ENCODE measurements around the gene GAL3ST2.
A peak's percentile ranks its signal among the peaks of the same experiment; 100 is the strongest.
"Not testable (repeated sequence)": the region's sequence is repeated elsewhere in the genome, so short reads cannot be mapped to it uniquely, and the experiment has no call there.

GAL3ST2 gene

DNA sequence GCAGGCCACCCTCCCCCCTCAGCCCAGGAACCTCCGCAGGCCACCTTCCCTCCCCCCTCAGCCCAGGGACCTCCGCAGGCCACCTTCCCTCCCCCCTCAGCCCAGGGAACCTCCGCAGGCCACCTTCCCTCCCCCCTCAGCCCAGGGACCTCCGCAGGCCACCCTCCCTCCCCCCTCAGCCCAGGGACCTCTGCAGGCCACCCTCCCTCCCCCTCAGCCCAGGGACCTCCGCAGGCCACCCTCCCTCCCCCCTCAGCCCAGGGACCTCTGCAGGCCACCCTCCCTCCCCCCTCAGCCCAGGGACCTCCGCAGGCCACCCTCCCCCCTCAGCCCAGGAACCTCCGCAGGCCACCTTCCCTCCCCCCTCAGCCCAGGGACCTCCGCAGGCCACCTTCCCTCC, 29.6 kb downstream of the GAL3ST2 start:
- DNase-seq: not testable (repeated sequence)

DNA sequence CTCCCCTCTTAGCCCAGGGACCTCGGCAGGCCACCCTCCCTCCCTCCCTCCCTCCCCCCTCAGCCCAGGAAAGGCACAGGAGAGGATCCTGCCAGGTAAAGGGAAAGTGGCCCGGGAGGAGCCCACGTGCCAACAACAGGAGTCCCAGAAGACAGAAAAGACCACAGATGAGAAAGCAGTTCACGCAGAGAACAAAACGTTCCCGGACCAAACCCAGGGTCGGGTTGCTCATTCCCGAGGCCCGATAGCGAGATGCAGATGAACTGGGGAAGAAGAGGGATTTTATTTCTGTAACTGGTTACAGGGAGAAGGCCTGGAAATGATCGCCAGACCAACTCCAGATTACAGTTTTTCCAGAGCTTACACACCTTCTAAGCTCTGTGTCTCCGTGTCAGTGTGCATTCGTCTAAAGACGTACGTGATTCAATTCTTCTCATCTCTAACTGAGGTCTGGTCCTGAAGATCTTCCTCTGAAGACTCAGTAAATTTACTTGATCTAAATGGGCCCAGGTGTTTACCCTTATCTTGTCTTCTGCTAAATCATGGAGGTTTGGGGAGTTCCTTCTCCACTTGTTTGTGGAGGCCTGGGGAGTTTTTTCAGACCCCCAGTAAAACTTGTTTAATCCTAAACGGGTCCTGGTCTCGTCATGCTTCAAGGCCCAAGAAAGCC, 31.6 kb downstream of the GAL3ST2 start:
- DNase-seq: no peak

DNA sequence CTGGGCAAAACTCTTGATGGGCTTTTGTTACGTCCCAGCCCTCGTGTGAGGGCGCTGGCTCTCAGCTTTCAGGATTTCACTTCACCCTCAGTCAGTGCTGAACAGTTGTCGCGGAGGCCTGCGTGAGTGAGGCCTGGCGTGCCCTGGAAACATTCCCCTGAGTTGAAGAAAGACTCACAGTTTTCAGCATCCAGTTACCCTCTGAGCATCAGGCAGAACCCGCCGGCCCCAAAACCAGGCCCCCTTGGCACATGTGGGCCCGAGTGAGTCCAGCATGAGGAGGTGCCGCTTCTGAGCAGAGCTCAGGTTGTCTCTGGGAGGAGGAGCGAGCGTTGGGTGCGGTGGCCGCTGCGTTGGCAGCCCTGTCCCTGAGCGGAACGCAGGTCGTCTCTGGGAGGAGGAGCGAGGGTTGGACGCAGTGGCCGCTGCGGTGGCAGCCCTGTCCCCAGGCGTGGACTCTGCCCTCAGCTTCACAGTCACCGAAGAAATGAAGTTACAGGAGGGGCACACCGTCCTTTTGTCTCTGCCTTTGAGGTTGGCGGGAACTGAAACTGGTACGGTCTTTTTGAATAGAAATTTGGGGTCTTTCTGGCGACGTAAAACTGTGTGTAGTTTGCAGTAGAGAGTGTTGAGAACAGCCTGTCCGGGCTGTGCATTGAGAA, 32.2 kb downstream of the GAL3ST2 start, which contains the start of gene NEU4:
TSS of gene NEU4 (plus strand) at position 473 of the 662 bp plus-strand sequence. CDS start 5,292 bp downstream, outside the sequence.
- DNase-seq: peak in 3 of 51 donors; percentile 6 to 37 (median 19)

DNA sequence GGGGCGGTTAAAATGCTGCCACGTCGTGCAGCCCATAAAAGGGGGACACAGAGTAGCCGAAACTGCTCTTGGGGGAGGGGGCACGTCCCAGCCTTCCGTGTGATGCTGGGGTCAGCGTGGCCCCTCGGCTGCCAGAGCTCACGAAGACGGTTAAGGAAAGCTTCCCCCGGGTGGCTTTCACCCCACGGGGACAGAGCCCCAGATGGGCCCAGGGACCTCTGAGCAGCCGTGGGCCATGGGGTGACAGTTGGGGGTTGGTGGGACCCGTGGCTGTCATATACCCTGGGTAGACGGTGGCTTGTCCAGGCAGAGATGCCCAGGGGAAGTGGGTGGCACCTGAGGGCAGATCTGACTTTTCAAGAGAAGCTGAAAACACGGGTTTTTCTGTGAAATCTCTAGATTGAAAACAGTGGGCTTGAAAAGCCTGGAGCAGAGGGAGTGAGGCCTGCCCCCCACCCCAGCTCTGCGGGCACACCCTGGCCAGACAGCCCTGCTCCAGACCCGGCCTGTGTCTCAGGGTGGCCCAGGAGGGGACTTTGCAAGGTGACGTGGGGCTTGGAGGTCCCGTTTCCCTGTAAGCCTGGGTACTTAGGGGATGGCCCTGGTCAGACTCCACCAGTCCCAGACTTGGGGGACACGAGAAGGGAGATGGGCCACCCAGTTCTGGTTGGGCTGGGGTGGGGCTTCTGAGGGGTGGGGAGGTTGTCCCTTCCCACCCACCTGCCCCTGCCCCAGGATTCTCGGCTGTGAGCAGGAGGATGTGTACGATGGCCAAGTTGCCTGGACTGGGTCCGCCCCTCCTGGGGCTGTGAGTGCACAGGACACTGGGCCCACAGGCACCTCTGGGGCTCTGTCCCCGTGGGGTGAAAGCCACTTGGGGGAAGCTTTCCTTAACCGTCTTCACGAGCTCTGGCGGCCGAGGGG, 33.0 kb downstream of the GAL3ST2 start:
- DNase-seq: no peak

DNA sequence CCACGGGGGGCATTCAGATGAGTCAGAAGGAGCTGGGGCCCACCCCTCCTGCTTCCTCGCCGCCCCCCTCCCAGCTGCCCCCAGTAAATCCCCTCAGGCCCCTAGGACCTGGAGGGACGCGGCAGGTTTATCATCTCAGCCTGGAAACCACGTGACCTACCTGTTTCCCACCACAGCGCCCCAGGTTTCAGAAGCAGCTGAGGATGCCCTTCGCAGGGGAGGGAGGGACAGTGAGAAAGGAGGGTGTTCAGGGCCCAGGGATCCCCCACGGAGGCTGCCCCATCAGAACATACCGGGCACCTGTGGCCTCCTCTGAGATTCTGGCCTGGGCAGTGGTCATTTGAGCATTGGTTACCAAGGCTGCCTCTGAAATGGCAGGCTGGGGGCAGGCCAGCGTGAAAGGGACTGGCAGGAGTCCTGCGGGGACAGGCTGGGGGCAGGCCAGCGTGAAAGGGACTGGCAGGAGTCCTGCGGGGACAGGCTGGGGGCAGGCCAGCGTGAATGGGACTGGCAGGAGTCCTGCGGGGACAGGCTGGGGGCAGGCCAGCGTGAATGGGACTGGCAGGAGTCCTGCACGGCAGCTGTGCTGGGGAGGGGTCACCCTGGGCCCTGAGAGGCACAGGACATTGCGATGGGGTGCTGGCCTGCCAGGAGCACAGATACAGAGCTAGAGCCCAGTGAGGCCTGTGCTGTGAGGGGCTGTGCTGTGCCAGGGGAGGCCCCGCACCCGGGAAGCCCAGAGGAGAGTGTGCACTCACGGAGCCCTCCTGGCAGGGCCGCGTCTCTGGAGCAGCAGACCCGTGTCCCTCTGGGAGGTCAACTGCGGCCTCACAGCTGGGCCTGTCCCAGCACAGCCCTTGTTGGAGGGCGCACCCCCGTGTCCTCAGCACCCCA, 33.9 kb downstream of the GAL3ST2 start:
- peak in 40 of 51 donors; percentile 36 to 93 (median 74) for DNase-seq

DNA sequence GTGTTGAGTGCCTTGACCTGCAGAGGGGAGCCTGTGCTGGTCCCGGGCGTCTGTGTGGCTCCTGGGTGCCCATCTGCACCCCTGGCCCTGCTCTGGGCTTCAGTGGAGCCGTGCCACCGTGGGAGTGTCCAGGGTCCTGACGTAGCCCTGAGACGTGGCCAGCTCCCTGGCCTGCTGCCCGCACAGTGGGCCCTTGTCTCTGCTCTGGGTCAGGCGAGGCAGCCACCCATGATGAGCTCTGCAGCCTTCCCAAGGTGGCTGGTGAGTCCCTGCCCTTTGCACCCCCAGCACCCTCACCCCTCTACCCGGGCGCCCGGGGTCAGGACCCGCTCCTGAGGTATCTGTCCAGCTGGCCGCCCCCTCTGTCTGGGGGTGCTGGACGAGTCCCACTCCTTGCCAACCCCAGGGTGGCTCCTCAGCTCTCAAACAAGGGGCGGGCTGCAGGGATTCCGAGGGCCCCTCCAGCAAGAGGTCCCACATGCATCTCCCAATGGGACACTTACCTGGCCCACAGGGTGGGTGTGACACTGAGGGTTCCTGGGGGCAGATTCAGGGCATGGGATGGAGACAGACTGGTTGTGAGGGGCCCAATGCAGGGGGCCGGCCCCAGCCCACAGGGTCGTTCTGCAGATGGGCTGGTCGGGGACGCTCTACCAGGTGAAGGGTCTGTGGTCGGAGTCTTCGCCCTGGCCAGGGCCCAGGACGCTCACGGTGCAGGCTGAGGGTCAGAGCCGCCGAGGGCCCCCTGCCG, 34.8 kb downstream of the GAL3ST2 start:
- peak in 38 of 51 donors; percentile 28 to 85 (median 73) for DNase-seq

DNA sequence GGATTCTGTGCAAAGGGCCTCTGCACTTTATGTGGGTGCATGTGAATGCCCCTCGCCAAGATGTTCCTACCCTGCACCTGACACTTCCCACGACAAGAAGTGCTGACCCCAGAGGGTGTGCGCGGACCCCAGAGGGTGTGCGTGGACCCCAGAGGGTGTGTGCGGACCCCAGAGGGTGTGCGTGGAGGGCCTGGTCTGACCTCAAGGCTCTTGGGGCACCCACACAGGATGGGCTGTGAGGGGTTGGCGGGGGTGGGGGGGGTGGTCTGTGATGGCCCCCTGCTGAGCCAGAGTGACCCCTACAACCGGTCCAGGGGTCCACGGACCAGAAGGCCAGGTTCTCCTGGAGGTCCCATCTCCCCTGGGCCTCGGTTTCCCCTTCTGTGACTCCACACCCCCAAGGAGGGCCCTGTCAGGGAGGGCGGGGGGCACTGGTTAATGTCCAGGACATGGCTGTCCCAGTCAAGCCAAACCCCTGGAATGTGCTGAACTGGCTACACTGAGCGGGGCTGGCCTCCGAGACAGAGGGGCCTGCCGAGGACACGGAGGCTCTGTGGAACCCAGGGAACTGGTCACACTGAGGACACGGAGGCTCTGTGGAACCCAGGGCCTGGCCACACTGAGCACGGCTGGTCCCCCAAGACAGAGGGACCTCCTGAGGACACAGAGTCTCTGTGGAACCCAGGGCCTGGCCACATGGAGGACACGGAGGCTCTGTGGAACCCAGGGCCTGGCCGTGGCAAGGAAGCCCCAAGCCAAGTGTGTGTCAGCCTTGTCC, 35.5 kb downstream of the GAL3ST2 start:
- no peak for DNase-seq

DNA sequence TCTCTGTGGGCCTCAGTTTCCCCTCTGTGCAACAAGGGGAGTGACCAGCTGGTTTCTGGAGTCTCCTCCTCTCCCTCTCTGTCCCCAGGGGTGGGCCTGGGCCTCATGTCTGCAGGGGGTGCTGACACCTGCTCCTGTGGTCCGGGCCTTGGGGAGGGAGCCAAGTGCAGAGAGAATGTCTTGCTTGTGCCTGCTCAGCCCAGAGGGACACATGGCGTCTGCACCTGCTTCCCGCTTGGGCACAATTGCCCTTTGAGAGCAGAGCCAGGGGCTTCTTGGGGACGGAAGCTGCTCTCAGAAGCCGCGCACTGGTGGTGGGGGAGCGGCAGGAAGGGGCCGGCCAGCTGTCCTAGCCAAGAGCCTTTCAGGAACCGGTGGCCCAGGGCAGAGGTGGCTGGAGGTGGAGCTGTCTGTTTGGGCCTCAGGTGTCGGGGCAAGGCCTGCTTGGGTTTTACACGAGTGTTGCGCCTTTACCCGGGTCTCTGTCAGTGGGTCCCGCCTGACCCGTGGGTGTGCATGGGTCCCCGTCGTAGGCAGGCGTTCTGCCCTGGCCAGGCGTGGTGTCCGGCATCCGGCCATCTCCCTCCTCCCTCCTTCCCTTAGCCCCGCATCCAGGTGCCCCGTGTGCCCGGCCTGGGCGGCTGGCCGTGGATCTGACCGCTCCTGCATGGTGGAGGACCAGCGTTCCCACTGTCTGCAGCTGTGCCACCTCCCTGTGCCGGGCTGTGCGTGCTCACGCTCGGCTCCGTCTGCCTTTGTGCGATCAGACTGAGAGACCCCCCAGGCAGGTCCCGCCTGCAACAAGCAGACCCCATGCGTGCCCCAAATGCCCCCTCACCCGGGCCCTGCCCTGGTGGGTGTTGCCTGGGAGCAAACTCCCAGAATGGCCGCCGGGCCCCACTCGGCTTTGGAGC, 36.4 kb downstream of the GAL3ST2 start:
- DNase-seq: peak in 26 of 51 donors; percentile 15 to 70 (median 51)

DNA sequence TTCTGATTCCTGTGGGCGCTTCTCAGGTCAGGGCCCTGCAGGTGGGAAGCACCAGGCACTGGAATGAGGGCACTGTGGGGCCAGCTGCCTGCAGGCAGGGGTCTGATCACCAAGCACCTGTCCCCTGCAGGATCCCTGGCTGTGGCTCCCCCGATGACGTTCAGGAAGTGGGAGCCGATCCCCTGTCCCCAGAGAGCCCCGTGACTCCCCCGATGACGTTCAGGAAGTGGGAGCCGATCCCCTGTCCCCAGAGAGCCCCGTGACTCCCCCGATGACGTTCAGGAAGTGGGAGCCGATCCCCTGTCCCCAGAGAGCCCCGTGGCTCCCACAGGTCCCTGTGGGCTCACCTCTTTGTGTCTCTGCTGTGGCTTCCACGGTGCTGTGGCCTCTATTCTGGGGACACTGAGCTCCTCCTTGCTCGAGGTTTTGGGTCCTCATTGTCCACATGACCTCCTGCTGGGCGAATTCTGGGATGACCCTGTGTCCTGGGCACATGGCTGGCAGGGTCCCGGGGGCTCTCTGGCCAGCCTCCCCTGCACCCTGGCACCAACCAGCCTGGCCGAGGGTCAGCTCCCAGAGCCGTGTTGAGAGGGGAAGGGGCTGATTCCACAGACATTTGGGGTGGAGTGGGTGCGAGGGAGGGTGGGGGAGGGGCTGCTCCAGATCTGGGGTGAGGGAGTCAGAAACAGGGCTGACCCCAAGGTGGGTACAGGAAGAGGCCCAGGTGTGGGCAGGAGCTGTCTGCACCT, 37.2 kb downstream of the GAL3ST2 start:
- DNase-seq: no peak

DNA sequence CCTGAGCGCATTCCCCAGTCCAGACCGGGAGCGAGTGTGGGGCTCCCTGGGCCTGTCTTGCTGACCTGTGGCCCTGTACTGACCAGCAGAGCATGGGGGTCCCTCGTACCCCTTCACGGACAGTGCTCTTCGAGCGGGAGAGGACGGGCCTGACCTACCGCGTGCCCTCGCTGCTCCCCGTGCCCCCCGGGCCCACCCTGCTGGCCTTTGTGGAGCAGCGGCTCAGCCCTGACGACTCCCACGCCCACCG, 37.7 kb downstream of the GAL3ST2 start:
- no peak for DNase-seq

DNA sequence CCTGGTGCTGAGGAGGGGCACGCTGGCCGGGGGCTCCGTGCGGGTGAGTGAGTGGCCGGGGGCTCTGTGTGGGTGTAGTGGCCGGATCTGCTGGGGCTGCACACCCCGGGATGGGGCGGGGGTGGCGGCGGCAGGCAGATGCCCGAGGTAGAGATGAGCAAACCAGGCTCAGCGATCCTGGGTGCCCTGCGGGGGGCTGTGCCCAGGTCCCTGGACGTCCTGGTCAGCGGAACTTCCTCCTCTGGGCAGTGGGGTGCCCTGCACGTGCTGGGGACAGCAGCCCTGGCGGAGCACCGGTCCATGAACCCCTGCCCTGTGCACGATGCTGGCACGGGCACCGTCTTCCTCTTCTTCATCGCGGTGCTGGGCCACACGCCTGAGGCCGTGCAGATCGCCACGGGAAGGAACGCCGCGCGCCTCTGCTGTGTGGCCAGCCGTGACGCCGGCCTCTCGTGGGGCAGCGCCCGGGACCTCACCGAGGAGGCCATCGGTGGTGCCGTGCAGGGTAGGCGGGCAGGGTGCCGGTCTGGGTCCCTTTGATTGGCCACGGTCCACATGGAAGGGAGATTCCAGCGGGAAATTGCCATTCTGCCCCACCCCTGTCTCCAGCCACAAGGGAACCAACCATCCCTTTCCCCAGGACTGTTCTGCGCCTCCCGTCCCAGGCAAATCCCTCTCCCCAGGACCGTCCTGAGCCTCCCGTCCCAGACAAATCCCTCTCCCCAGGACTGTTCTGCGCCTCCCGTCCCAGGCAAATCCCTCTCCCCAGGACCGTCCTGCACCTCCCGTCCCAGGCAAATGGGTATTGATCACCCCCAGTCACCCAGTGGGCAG, 38.2 kb downstream of the GAL3ST2 start:
- no peak for DNase-seq

DNA sequence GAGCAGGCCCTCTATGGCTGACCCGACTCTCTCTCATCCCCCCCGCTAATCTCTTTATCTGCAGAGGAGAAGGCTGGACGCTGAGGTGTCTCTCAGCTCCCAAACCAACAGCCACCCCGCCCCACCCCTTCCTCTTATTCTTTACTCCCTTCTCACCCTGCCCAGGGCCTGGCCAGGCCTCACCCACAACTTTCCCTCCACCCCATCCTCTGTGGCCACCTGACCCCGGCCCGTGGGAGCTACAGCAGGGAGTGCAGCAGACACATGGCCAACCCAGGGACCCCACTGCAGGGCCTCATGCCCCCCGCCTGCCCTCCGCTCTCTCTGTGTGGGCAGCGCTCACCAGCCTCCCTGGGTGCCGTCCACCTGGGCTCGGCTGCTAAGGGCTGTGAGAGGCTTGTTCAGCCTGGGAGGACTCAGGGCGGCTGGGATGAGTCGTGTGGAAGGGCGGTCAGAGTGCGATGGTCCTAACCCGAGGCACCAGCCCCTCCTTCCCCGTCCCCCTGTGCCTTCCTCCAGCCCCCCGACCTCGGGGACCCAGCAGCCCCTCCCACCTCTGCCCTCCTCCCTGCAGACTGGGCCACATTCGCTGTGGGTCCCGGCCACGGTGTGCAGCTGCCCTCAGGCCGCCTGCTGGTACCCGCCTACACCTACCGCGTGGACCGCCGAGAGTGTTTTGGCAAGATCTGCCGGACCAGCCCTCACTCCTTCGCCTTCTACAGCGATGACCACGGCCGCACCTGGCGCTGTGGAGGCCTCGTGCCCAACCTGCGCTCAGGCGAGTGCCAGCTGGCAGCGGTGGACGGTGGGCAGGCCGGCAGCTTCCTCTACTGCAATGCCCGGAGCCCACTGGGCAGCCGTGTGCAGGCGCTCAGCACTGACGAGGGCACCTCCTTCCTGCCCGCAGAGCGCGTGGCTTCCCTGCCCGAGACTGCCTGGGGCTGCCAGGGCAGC, 39.1 kb downstream of the GAL3ST2 start:
- DNase-seq: no peak

DNA sequence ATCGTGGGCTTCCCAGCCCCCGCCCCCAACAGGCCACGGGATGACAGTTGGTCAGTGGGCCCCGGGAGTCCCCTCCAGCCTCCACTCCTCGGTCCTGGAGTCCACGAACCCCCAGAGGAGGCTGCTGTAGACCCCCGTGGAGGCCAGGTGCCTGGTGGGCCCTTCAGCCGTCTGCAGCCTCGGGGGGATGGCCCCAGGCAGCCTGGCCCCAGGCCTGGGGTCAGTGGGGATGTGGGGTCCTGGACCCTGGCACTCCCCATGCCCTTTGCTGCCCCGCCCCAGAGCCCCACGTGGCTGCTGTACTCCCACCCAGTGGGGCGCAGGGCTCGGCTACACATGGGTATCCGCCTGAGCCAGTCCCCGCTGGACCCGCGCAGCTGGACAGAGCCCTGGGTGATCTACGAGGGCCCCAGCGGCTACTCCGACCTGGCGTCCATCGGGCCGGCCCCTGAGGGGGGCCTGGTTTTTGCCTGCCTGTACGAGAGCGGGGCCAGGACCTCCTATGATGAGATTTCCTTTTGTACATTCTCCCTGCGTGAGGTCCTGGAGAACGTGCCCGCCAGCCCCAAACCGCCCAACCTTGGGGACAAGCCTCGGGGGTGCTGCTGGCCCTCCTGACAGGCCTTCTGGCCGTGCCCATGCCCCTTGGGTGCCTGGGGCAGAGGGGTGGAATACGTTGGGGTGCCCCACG, 40.0 kb downstream of the GAL3ST2 start:
- no peak for DNase-seq

DNA sequence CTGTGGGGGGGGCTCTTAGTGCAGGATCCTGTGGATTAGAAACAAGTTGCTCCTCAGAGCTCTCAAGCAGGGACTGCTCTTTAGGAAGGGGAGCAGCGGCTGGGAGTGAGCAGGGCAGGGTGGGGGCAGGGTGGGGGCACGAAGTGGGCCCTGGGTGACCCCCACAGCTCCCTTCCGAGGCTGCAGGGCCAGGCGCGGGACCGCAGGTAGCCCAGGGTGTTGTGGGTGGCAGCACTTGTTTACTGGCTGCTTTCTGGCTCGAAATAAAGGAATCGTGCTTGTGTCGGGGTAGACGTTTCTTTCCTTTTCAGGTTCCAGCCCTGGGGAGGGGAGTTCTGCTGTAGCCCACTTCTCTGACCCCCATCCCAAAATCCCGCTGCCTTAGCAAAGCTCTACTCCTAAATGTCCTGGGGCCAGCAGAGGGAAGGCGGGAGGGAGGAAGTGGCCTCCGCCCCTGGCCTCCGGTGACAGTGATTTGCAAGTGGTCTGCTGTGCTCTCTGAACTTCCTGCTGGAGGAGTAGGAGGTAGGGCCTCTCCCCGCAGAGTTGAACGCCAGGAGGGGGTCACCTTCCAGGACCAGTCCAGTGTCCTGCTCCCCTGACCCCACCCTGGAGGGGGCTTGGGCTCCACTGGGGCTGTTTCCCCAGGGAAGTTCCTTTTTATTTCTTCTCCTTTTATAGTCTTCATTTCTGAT, 40.7 kb downstream of the GAL3ST2 start:
- no peak for DNase-seq

Data from hypothalamus (tissue), 51 donors.